Uterus (tissue), 2 donors: ENCODE data around the gene FOXD4L5.
"Not testable (repeated sequence)": the region's sequence is repeated elsewhere in the genome, so short reads cannot be mapped to it uniquely, and the experiment has no call there.

Experiments used
- CTCF ChIP-seq, 4 experiments: fragments of 200-600 bp in 2 of 4; fragments of 450-650 bp in 2 of 4; sonication (generic) in 2 of 4; IDR thresholded peaks; one replicate each; pipeline ENCODE4 v1.5.1; 2016 to 2019; ENCODE audit warnings: antibody characterized with exemption in 4 of 4, mild to moderate bottlenecking in 2 of 4, moderate library complexity in 1 of 4
- POLR2A ChIP-seq, 2 donors: fragments of 450-650 bp; IDR thresholded peaks; one replicate each; pipeline ENCODE4 v1.6.1; 2016; ENCODE audit warnings: antibody characterized with exemption in 2 of 2, mild to moderate bottlenecking in 1 of 2, moderate library complexity in 1 of 2

GRCh38 chr9:65283943-65284342 is 1.1 kb downstream of the FOXD4L5 start:
- not testable (repeated sequence) for TF ChIP-seq POLR2A, CTCF (IDR thresholded peaks at IDR 0.05)
